HG02981 (cell line): ENCODE data around the gene PPP6R1.
"Not testable (repeated sequence)": the region's sequence is repeated elsewhere in the genome, so short reads cannot be mapped to it uniquely, and the experiment has no call there.

Experiments
- ATAC-seq: cut with Tn5 transposase; IDR thresholded peaks from one replicate; pipeline ENCODE4 v1.9.1; 2021; ENCODE audit warnings: mild to moderate bottlenecking, moderate library complexity; ENCODE audit not compliant: unreplicated experiment

The PPP6R1 gene

GRCh38 chr19:55227241-55228014 lies 31.4 kb downstream of the PPP6R1 start:
- ATAC-seq = no peak

- ATAC-seq = no peak
Observed at GRCh38 chr19:55226788-55227187, 32.0 kb downstream of the PPP6R1 start.

GRCh38 chr19:55226273-55226672 lies 32.5 kb downstream of the PPP6R1 start:
- no peak for ATAC-seq

GRCh38 chr19:55225415-55225958 lies 33.3 kb downstream of the PPP6R1 start:
- ATAC-seq = no peak

- not testable (repeated sequence) for ATAC-seq
Observed at GRCh38 chr19:55224679-55225414, 34.0 kb downstream of the PPP6R1 start.

- ATAC-seq = no peak
Observed at GRCh38 chr19:55224038-55224665, 34.7 kb downstream of the PPP6R1 start.

GRCh38 chr19:55223291-55224037 lies 35.4 kb downstream of the PPP6R1 start:
- no peak for ATAC-seq

- ATAC-seq = no peak
Observed at GRCh38 chr19:55220525-55220924, 38.3 kb downstream of the PPP6R1 start.

GRCh38 chr19:55216461-55217198 lies 42.2 kb downstream of the PPP6R1 start:
- no peak for ATAC-seq

GRCh38 chr19:55213547-55213946 lies 45.3 kb downstream of the PPP6R1 start:
- ATAC-seq = no peak

- ATAC-seq = no peak
Observed at GRCh38 chr19:55212447-55212846, 46.4 kb downstream of the PPP6R1 start.

- ATAC-seq = no peak
Observed at GRCh38 chr19:55209693-55210472, 48.9 kb downstream of the PPP6R1 start.

GRCh38 chr19:55208880-55209692 lies 49.7 kb downstream of the PPP6R1 start, which contains the start of gene PTPRH:
TSS of gene PTPRH (minus strand) at chr19:55209501. CDS start at chr19:55209433, 68 bp downstream.
- no peak for ATAC-seq

- no peak for ATAC-seq
Observed at GRCh38 chr19:55206664-55207500, 51.9 kb downstream of the PPP6R1 start.

GRCh38 chr19:55202199-55202598 lies 56.6 kb downstream of the PPP6R1 start:
- not testable (repeated sequence) for ATAC-seq

GRCh38 chr19:55199620-55200204 lies 59.1 kb downstream of the PPP6R1 start:
- no peak for ATAC-seq

- ATAC-seq = no peak
Observed at GRCh38 chr19:55198651-55199050, 60.2 kb downstream of the PPP6R1 start.
